ENCODE measurements around the gene ACSL6.

Gene ACSL6

GRCh38 chr5:132049093-132049492, 37.6 kb upstream of the ACSL6 start:
- no peak for DNase-seq

- DNase-seq = no peak
These were observed 35.4 kb upstream of the ACSL6 start for GRCh38 chr5:132046880-132047299.

DNA sequence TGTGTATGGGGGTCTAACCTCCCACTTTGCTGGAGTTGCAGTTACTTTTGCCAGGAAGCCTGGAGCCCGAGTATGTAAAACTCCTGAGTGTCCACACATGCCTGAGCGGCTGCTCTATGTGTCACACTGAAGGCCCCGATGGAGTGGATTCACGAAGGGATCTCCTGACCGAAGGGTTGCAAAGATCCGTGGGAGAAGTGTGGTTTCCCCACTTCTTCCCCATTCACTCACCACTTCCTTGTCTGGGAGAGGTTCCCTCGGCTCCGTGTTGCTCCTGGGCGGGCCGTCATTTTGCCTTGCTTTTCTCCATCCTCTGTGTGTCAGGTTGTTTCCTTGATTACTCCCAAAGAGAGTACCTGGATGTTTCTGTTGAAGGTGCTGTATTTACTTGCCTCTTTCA, 32.7 kb upstream of the ACSL6 start:
- DNase-seq = no peak

GRCh38 chr5:132037353-132037752, 25.9 kb upstream of the ACSL6 start:
- DNase-seq = no peak

GRCh38 chr5:132033122-132033521, 21.7 kb upstream of the ACSL6 start:
- DNase-seq = no peak

DNA sequence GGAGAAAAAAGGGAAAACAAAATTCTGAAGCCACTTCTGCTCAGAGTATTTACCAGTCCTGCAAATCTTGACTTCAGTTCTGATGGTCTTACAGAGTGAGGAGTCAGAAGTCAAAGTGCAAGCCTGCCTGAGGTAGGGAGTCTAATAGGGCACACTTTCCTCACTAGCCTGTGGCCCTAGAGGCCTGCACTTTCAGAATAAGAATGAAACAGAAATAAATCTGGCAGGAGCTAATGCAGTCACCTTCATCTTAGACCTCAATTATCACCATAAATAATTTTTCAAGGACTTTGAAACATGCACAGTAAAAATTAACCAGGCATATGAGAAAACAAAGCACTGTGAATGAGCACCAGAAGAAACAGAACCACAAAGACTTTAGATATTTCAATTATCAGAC, 20.7 kb upstream of the ACSL6 start:
- no peak for DNase-seq

GRCh38 chr5:132030610-132031009, 19.2 kb upstream of the ACSL6 start:
- DNase-seq = no peak

DNA sequence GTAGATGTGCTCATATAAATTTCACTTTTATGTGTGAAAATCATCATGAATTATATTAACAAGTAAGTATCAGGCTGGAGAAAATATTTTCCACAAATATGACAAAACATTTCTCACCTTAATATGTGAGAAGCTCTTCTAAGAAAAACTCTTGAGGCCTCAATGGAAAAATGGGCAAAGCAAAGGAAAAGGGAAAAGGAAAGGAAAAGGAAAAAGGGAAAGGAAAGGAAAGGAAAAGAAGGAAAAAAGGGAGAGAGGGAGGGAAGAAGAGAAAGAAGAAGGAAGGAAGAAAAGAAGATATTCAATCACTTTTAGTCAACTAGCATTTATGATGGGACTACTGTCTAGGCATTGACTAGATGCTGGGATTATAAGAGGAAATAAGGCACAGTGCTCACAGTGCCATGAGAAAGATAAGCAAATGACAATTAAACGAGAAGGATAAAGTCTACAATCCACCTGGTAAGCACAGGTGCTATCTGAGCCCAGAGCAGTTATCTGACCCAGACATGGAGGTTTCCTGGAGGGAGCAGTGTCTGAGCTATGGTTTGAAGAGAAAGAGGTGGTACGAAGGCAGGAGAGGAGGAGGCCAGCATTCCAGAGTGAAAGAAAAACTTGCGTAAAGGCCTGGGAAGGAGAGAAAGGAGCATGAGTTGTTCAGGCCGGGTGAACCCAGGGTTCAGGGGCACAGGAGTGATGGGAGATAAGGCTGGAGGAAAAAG, 18.3 kb upstream of the ACSL6 start:
- DNase-seq = no peak

DNA sequence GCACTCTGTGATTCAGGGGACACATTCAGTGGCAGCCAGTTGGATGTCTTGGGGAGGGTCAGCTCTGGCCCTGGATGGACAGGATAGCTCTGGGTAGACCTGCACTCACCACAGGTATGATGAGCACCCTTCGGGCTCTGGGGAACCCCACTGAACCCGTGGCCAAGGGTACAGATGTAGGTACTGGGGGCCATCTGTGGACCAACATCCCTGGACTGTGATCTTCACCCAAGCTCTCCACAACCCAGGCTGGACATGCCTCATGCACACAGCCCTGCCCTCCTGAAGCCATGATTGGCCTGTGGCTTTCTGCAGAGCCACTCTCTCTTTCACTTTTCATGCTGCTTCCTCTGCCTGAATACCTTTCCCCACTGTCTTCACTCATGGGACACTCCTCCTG, 15.6 kb upstream of the ACSL6 start:
- peak; percentile 30 for DNase-seq

DNA sequence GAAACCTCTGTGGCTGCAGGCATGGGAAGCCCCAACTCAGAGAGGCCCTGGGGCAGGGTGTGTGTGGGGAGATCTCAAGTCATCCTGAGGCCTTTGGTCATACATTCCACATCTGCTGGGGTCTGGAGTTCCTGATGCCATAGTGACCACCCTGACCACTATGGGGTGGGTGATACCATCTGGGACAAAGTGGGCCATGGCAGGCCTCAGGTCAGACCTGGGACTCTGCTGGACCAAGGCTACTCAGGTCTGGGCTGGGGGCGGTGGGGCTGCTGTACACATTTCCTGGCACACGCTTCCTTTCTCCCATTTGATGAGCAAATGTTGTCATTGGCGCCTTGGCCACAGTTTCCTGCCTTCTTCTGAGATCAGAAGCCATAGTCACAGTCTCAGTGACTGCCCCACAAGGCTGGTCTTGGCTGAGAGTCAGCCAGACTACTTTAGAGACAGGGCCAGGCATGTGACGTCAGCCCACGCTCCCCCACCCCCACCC, 15.1 kb upstream of the ACSL6 start:
- peak; percentile 32 for DNase-seq

DNA sequence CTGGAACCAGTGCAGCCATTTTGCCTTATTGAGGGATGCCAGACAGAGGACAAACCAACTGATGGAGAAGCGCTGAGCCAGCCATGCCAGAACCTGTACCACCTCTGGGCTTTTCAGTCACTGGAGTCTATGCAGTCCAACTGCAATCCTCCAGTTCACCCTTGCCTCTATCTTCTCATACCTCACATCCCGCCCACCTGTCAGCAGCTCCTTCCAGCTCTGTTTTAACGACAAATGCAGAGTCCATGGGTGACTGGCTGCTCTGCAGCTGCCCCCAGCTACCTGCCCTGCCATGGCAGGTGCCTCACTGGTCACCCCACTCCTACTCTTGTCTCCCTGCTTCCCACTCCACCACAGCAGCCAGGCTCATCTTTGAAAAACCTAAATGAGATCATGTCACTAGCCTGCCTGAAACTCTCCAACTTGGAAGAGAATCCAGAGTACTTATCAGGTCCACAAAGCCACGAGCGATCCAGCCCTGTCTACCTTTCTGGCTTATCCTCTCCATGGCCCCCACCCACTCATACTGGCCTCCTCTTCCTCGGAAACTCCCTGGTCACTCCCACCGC, 14.0 kb upstream of the ACSL6 start:
- DNase-seq = no peak

- DNase-seq = no peak
These were observed 13.4 kb upstream of the ACSL6 start for GRCh38 chr5:132024789-132025402.

- DNase-seq = no peak
These were observed 12.6 kb upstream of the ACSL6 start for GRCh38 chr5:132024117-132024435.

GRCh38 chr5:132023258-132024116, 12.0 kb upstream of the ACSL6 start:
- no peak for DNase-seq

GRCh38 chr5:132022737-132023136, 11.3 kb upstream of the ACSL6 start:
- no peak for DNase-seq

DNA sequence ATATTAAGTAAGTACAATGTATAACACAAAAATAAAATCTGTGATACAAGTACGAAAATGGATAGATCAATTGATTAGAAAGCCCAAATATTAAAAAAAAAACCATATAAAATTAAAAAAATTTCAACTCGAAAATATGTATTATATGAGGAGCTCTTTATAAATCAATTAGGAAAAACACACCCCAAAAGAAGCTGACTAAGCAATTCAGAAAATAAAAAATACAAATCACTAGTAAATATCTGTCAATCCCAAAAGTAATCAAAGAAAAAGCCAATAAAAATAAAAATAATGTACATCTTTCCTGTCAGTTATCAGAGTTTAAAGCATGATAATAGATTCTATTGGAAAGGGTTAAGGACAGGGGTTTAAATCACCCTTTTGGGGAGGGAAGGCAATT, 10.2 kb upstream of the ACSL6 start:
- DNase-seq = no peak

GRCh38 chr5:132020568-132021339, 9.3 kb upstream of the ACSL6 start:
- peak; percentile 34 for DNase-seq

DNA sequence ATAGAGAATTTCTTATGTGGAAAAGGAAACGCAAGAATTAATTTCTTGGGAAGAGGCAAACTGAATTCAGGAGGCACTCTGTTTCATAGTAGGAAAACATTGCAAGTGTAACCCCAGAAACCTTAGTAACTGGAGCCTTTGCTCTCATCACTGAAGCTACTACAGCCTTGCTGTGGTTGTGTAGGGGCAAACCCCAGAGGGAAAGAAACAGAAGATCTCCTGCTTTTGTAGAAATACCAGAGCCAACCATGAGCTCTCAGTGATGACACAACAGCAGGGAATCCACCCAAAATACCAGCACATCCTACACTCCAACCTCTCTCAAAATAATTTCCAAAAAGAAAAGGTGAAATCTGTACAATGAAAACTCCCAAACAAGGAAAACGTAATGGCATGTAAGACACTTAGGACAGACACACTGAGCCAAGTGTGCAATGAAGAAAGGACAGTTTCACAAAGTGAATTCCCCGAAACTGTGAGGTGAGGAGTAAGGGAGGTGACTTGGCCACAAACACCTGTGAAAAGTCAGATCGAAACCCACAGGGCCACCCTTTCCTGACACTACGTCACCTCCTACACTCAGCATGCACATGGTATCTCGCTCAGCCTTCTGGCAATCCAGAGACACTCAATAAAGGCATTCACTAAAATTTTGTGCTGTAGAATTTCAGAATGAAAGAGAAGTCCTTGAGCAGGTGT, 8.5 kb upstream of the ACSL6 start:
- peak; percentile 56 for DNase-seq

DNA sequence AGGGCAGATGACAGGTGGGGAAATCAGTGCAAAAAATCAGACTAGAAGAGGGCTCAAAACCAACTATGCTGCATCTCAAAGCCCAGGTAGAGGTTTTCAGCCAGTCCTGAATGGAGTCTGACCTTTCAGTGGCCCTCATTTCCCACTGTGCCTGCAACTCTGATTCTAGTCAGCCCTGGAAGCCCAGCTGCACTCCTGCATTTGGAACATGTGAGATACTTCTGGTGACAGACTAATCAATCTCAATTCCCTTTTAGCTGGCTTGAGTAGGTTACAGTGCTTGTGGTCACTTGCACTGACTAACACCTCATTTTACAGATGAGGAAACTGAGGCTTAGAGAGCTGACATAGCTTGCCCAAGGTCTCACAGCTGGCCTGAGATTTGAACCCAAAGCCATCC, 7.9 kb upstream of the ACSL6 start:
- no peak for DNase-seq

DNA sequence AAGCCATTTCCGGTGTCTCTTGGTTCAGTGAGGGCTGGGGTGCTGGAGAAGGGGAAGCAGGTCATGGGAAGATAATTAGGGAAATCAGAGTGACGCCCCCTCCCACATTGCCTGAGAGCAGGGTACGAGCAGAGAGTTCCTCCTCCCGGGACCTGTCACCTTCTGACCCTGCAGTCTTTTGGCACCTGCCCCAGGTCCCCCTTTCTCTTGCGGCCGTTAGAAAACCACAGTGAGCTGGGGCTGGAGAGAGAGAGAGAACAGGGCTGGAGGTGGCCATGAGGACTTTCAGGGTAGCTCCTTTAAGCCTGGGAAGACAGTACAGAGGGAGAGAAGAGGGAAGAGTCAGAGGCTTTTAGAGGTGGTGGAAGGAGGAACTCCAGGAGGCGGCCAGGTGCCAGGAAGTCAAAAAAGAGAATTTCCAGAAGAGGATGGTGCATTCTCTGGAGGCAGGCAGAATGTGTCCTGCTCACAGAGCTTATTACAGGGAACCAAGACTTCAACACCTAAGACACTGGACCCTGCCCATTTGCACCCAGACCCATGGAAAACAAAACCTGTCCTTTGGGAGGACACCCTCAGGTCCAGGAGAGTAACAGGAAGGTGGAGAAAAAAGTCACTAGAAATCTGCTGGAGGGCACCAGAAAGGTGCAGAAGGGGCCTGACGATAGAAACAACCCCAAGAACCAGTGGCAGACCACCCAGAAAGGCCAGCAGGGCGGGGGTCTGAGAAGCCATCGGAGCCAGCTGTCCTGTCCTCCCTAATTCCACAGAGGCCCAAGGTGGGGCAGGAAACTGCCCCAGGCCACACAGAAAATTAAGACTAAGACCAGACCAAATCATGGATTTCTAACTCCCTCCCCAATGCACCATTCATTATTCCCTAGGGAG, 6.5 kb upstream of the ACSL6 start:
- DNase-seq = no peak

DNA sequence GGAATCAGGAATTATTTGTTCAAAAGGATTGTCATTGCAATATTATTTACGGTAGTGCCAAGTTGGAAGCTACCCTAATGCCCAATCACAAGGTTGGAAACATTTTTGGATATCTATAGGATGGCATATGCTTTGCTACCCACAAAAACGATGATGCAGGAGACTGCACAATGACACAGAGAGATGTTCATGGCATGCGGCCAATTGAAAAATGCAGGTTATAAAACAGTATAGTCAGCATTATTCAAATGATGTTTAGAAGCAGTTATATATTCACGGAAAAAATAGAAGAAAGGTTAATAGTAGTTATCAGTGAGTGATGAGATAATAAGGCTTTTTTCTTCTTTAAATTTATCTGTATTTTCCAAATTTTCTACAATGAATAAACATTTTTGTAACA, 5.9 kb upstream of the ACSL6 start:
- DNase-seq = no peak
